PFSK-1 (cell line): ENCODE results near the gene SIGLEC5.

Experiments
- POLR2AphosphoS5 ChIP-seq: IDR thresholded peaks from 2 replicates; pipeline ENCODE4 v1.6.1; 2012; ENCODE audit warnings: low read depth, mild to moderate bottlenecking, control low read depth, low read length, moderate library complexity
- REST ChIP-seq, 2 experiments: IDR thresholded peaks; 2 replicates each; pipeline versions ENCODE4 v1.6.1 to v1.8.0; 2011 to 2012; ENCODE audit warnings: low read depth in 2 of 2, low read length in 2 of 2, control low read depth in 1 of 2, inconsistent platforms in 1 of 2, mild to moderate bottlenecking in 1 of 2, moderate library complexity in 1 of 2; ENCODE audit not compliant: insufficient read depth in 1 of 2
- SIN3A ChIP-seq: IDR thresholded peaks from 2 replicates; pipeline ENCODE4 v1.6.1; 2012; ENCODE audit warnings: mild to moderate bottlenecking, low read length, moderate library complexity, borderline replicate concordance; ENCODE audit not compliant: insufficient read depth

GRCh38 chr19:51571599-51571998 is 58.6 kb downstream of the SIGLEC5 start:
- TF ChIP-seq REST (IDR thresholded peaks at IDR 0.05; ENCODE audit: insufficient read depth in 1 of 2, low read depth in 2 of 2, low read length in 2 of 2) (no peak), POLR2AphosphoS5 (no peak), SIN3A (no peak)
